HG03378 (cell line): ENCODE measurements around the gene NBAS.

Experiments
- ATAC-seq: cut with Tn5 transposase; IDR thresholded peaks from one replicate; pipeline ENCODE4 v1.9.1; 2021; ENCODE audit warnings: mild to moderate bottlenecking, moderate library complexity; ENCODE audit not compliant: unreplicated experiment

Gene NBAS

DNA sequence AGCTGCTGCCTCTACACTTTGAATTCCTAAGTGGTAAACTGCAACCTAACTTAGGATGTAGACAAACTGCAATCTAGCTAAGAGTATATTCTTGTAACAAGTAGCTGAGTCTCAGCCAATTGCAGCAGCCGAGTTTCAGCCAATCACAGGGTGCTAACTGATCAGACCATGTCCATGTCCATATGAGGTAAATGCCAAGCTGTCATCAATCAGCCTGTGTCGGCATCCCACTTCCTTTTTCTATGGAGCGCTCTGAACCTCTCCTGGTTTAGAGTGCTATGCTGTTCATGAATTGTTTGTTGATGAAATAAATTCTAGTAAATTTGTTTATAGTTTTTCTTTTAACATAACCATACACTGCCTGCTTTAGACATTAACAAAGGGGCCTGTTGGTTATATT, 408.8 kb downstream of the NBAS start:
- ATAC-seq, result no peak

- no peak for ATAC-seq
Observed at GRCh38 chr2:15149063-15149462, 412.1 kb downstream of the NBAS start.

- no peak for ATAC-seq
Observed at GRCh38 chr2:15147591-15147990, 413.5 kb downstream of the NBAS start.

DNA sequence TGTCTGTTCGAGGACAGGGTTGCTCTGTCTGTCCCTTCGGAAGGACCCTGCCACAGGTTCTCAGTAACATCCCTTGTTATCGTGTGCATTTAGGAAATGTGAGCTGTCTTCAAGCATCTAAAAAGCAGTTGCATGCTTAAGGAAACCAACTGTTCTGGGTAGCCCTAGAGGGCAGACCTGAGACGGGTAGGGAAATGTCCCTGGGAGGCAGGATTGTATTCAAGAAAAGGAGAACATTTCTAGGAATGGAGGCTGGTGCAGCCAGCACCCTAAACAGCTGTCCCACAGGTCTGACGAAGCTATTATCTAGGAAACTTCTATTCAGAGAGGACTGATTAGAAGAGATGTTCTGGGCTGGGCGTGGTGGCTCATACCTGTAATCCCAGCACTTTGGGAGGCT, 414.2 kb downstream of the NBAS start:
- ATAC-seq, result no peak

DNA sequence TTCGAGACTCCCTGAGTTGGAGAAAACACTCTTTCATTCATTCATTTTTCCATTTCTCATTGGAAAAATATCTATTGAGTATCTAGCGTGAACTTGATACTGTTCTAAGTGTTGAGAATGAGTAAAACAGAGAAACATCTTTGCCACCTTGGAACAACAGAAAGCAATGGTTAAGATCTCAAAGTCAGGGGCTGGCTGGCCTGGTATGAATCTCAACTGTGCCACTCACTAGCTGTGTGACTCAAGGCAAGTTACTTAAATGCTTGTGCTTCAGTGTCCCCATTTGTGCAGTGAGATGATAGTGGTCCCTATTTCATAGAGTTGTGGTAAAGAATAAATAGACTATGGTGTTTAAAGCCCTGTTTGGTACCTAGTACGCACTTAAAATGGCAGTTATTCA, 415.2 kb downstream of the NBAS start:
- ATAC-seq, result no peak

- no peak for ATAC-seq
Observed at GRCh38 chr2:15145046-15145817, 415.9 kb downstream of the NBAS start.

DNA sequence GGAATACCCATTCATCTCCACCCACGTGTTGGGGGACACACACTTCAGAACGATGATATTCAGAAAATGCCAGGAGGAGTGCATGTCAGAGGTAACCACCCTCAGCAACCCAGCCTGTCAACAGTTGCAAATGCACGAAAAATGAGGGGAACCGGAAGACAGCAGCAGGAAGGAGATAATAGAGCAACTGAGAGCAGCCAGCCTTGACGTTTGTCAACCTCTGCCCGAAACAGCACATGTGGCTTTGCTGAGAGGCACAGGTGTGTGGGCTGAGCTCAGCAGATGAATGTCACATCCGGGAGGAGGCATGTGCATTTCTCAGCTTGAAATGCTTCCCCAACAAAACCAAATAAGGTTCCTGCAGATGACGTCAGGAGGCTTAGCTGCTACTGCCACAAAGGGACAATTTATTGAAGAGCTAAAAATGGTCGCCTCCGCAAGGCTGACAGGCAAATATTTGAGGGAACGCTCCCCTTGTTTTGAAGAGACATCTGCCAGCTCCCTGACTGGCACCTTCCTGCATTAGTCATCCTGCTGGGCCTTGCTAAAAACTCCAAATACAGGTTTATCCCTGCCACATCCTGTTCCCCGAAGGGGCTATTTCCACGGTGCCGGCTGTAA, 419.0 kb downstream of the NBAS start:
- peak; percentile 100 for ATAC-seq

DNA sequence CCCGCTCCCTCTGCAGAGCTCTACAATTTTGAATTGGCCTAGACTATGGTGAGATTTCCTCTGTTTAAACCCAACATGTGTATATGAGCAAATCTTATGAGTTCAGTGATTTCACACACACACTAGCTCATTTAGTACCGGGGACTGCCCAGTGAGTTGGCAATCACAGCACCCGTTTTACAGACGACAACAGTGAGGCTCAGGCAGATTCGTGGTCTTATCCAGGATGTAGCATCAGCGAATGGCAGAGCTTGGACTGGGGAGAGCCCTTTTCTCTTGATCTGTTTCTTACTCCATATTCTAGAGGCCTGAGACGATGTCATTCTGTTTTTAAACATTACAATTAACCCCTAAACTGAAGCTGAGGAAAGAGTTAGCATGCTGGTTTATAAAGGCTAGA, 419.9 kb downstream of the NBAS start:
- no peak for ATAC-seq

GRCh38 chr2:15136639-15137038, 424.5 kb downstream of the NBAS start:
- no peak for ATAC-seq

GRCh38 chr2:15134957-15135356, 426.2 kb downstream of the NBAS start:
- no peak for ATAC-seq

DNA sequence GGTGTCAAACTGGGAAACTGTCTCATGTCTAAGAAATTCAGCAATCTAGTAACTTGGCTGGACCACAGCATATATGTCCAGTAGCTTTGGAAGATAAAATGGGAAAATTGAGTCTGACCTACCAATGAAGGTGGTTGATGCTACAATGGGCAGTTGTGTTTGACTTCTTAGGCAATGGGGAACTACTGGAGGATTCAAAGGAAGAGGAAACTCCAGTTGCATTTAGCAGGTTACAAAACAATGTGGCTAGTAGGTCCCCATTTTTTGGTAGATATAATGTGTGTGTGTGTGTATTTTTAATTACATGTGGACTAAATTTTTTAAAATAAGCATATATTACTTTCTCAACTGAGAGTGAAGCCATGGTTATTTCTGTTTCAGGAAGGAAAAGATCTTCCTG, 427.7 kb downstream of the NBAS start:
- ATAC-seq, result no peak

GRCh38 chr2:15128846-15129245, 432.3 kb downstream of the NBAS start:
- no peak for ATAC-seq

- no peak for ATAC-seq
Observed at GRCh38 chr2:15127876-15128275, 433.3 kb downstream of the NBAS start.

GRCh38 chr2:15127301-15127700, 433.8 kb downstream of the NBAS start:
- ATAC-seq, result no peak

GRCh38 chr2:15126373-15126772, 434.8 kb downstream of the NBAS start:
- ATAC-seq, result no peak

GRCh38 chr2:15122915-15123314, 438.2 kb downstream of the NBAS start:
- ATAC-seq, result no peak

GRCh38 chr2:15120631-15121030, 440.5 kb downstream of the NBAS start:
- no peak for ATAC-seq

DNA sequence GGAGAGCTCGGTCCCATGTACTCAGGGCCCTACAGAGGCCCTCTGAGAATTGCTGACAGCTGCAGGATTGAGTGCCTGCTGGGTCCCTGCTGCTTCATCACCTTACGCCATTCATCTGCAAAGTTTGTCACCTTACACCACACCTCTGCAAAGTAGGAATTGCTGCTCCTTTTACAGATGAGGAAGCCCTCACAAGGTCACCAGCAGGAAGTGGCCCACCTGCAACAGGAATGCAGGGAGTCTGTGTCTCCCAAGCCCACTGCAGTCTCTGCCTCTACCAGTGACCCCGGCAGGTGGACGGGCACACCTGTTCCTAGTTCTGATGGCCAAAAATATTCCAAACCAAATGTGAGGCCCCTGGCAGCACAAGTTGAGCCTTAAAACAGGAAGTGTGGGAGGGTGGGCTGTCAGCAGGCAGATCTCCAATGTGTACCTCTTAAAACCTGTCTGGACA, 441.4 kb downstream of the NBAS start:
- ATAC-seq, result no peak

GRCh38 chr2:15117409-15118050, 443.6 kb downstream of the NBAS start:
- no peak for ATAC-seq
